HG02840 (cell line): Measurements from ENCODE around the gene F11R.
"Not testable (repeated sequence)": the region's sequence is repeated elsewhere in the genome, so short reads cannot be mapped to it uniquely, and the experiment has no call there.

Experiments
- ATAC-seq: cut with Tn5 transposase; IDR thresholded peaks from one replicate; pipeline ENCODE4 v1.9.1; 2021; ENCODE audit warnings: mild to moderate bottlenecking, moderate library complexity, moderate number of reproducible peaks; ENCODE audit not compliant: unreplicated experiment, low FRiP score

F11R gene

DNA sequence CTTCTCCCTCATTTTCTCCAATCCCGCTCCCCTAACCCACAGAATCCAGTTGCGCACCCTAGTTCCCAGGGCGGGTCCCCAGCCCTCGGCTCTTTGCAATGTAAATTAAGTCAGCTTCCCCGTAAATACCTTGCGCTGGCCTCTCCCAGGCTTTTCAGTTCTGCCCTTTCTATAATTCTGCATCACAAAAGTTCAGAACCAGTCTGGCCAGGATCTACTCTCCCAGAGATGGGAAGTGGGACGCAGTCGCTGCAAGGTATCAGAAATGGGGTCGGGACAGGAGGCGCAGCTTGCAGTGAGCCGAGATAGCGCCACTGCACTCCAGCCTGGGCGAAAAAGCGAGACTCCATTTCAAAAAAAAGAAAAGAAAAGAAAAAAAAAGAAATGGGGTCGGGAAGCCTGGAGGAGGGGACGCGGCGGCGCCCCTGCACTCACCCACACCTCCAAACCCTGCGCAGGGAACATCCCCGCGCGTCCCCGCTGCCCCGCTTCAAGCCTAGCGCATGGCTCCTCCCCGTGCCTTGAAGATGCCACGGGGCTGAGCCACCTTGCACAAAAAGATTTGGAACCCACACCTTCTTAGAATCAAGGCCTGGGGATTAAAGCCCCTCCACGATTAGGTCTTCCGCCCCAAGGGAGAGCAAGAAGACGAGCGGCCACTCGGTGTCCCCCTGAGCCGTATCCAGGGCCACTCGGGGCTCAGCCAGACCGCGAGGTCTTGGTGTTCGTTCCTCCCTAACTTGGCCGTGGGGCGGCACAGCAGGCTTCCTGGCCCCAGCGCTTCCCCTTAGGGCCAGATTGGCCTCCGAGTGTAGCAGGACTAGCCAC lies 39.2 kb downstream of the F11R start:
- no peak for ATAC-seq

DNA sequence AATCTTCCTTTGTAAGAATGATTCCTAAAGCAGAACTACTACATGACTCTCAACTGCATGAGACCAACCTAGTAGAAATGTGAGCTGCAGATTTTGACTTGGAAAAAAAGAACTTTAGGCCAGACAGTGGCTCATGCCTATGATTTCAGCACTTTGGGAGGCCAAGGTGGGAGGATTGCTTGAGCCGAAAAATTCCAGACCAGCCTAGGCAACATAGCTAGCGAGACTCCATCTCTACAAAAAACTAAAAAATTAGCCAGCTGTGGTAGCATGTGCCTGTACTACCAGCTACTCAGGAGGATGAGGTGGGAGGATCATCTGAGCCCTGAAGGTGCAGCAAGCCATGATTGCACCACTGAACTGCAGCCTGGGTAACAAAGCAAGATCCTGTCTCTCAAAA lies 41.7 kb downstream of the F11R start:
- no peak for ATAC-seq

DNA sequence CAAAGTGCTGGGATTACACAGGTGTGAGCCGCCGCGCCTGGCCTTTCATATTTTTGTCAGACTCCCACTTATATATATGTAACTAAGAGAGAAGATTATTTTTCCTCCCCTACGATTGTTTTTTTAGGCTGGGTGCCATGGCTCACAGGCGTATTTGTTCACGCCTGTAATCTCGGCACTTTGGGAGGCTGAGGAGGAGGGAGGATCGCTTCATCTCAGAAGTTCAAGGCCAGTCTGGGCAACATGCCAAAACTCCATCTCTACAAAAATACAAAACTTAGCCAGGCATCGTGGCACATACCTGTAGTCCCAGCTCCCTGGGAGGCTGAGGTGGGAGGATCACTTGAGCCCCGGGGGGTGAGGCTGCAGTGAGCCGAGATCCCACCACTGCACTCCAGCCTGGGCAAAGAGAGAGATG lies 42.4 kb downstream of the F11R start:
- no peak for ATAC-seq

DNA sequence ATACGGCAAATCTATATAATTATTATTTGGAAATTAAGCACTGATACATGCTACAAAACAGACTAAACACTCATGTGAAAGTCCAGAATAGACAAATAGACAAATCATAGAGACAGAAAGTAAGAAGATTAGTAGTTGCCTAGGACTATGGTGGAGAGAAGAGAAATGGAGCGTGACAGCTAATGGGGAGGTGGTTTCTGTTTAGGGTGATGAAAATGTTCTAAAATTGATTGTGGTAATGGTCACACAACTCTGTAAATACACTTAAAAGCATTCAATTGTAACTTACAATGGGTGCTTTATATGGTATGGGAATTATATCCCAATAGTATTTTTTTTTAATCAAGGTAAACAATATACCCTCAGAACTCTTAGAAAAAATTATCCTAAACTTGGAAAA lies 45.9 kb downstream of the F11R start:
- ATAC-seq, result no peak

DNA sequence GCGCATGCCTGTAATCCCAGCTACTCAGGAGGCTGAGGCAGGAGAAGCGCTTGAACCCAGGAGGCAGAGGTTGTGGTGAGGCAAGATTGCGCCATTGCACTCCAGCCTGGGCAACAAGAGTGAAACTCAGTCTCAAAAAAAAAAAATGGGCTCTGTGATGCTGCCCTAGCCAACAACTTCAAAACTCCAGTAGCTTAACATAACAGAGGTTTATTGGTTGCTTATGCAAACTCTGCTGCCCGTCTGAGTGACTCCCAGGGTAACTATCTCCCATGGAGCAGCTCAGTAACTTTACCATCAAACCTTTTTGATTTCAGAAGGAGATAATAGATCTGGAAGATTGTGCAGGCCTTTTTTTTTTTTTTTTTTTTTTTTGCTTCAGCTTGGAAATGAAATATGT lies 47.5 kb downstream of the F11R start:
- ATAC-seq, result no peak

DNA sequence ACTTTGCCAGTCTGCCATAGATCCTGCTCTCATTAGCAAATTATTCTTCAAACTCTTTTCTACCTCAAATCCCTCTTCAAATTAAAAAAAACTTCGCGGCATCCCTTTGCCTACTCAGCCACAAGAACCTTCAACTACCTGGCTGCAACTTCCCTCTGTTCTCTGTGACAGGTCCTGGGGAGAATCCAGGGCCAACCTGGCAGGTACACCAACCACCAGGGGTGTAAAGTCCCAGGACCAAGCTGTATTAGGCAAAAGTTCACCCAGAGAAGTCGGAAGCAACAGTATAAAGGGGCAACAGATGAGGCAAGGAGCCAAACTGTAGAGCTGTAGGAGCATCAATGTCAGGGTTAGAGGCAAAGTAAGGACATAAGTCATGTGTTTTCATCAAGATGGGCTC lies 48.0 kb downstream of the F11R start:
- no peak for ATAC-seq

DNA sequence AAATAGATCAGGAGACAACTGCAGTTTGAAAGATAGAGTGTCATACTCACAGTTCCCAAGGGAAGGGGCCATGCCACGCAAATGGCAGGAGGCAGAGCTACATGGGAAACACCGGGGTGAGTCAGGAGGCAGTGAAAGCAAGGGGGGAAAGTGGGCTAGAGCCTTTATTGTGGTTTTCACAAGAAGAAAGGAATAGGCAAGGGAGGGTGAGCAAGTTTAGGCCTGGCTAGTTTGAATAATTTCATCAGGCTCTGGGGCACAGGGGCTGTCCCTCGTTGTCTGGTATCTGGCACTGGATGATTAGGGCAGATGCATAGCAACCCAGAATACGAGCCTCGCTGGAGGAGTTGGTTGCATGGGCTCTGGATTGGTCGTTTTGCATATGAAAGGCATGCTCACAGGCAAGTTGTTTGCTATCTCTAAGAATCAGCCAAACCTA lies 49.3 kb downstream of the F11R start:
- ATAC-seq, result no peak

DNA sequence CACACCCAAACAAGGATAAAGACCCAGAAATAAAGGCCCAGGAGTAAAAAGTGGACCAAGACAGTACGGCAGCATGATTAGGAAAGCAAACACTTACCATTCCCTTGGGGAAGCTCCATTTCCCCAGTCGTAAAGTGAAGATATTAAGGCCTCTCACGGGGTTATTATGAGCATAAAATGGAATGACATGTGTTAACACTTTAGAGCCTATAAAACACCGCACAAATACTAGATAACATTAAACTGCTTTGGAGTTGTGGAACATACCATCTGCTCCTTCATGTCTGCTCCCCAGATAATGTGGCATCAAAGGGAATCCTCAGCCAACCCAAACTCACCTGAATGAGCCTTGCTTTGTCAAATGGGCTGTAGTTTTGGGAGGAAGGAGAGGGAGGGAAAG lies 57.4 kb downstream of the F11R start:
- no peak for ATAC-seq

DNA sequence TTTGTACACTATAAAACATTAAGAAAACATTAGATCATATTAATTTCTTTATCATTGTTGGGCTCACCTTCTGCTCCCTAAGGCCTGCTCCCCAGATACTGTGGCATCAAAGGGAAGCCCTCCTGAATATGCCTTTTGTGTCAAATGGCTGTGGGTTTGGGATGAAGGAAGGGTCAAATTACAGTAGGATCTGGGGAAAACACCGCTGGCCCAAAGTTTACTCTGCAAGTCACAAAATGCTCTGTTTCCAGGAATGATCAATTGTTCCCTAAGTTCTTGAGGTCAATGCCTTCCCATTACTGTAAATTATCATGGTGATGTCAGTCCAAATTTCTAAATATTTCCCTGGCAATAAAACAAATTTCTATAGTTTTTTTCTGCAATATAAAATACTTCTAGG lies 59.5 kb downstream of the F11R start:
- no peak for ATAC-seq

DNA sequence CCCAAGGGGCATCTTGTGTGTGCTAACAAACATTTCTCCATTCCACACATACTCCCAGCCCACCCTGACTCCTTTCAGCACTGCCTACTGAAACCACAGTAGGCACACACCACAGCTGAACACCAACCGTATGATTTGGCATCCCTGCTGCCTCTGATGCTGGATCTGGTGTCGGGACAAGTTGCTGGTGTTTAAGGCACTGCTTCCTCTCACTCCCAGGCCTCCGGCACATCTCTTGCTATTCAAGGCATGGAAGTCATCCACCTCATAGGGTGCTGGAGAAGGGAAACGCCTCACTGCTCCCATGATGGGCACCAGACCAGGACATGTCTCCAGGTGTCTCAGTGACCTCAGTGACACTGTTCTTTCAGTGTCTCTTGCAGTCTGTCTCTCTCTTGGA lies 64.0 kb downstream of the F11R start:
- no peak for ATAC-seq

DNA sequence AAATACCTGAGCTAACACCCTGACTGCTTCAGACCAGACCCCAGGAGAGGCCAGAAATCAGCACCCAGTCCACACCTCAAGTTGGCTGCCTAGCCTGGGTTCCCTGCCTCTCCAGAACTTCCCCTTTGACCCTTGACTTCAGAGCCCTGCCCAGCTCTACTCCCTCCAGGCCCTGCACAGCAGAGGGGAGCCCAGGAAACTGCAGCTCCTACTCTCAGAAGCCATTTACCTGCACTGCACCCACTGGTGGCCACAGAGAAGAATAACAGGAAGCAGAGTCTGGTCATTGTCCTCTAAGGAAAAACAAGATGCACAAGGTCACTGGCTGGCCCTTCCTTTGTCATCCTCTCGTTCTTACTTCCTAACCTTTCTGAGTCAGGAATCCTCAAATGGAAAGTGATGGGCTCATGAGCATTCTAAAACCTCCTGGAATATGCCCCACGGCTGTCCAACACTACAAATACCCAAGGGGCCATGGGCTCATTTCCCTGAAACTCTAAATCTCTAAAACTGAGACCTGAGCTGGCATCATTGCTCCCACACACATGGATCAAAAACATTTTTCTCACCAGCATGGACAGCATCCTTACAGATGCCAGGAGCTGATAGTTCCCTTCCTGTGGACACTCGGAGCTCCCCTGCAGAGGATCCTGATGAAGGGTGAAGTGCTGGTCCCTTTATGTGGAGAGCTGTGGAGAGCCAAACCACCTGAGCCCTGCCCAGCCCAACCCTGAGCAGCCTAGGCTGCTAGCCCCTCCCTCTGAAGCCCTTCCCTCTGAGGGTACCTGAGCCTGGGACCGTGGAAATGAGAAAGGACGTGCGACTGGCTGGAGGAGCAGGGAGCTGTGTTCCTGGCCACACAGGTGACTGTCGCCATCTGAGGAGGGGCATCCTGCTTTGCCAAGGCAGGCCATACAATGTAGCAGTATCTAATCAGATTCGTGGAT lies 66.5 kb downstream of the F11R start, which contains the start of gene ITLN2:
ITLN2 (minus strand) TSS at position 652 of the 947 bp plus-strand sequence; CDS start at position 584, 68 bp downstream.
- ATAC-seq, result no peak

DNA sequence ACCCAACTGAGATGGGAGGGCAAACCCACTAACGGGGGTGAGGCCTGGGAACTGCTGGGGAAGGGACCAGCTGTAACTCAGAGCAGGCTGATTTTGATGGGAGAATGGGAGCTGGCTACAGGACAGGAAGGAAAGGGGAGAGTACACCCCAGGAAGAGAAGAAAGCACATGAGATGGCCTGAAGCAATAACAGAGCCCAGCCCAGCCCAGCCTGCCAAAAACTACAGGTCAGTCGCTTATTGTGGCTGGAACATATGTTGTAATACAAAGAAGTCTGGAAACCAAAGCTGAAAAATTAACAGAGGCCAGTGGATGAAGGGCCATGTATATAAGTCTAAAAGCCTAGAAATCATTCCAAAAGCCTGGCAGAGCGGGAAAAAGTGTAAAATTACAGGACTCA lies 67.9 kb downstream of the F11R start:
- no peak for ATAC-seq

DNA sequence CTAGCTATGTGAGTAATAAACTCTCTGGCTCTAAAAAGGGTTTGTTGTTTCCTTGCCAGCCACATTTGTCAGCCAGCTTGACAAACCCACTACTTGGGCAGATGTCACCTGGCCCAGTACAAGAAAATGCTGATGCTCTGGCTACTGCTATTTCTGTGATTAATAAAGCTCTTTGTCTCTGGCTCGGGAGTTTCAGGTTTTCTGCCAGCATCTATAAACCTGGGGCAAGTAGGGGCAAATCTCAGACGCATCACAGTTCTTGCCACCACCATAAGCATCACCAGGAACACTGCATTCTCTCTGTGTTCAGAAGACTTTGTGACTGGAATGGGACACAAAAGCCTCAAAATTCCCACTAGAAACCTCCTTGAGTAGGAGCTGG lies 68.8 kb downstream of the F11R start:
- no peak for ATAC-seq

DNA sequence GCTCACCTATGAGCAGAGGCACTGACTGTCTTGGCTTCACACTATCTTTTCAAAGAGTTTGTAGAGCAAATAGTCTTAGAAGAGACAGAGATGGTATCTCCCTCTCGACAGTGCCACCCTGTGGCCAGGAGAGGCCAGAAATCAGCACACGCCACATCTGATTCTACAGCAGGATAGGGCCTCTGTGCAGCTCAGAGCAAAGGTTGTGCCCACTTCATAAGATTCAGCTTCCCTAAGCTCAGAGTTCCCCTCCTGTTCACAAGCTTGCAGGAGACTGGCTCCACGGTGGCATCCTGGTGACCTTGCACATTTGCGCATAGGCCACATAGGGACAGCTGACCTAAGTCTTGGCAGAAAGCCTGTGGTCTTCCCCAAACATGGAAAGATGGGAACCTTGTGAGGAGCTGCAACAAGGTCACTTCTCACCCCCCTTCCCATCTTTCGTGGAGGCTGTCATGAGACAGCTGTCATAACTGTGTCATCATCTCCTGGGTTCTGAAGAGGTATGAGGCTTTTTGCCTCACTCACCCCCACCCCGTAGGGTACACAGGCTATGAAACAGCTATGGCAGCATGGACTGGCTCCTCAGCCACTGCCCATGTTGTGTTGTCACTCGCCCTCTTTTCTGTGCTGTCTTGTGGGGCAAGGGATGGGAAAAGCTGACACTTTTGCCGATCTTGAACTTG lies 69.4 kb downstream of the F11R start:
- ATAC-seq, result no peak

DNA sequence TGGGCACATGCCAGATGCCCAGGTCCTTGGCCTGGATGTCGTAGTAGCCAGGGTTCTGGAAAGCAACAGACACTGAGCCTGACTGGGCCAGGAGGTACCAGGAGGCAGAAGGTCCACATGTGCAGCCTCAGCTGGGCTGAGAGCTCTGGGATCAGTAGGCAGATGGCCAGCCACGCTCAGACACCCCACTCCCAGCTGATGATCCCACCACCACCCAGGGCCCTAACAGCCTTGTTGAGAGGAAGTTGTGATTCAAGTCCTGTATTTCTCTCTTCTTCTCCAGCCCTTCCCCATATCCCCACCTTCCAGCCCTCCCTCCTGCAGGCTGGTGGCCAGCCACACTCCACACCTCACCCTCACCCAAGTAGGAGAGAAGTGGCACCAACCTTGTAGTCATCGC lies 70.3 kb downstream of the F11R start:
- ATAC-seq, result no peak

DNA sequence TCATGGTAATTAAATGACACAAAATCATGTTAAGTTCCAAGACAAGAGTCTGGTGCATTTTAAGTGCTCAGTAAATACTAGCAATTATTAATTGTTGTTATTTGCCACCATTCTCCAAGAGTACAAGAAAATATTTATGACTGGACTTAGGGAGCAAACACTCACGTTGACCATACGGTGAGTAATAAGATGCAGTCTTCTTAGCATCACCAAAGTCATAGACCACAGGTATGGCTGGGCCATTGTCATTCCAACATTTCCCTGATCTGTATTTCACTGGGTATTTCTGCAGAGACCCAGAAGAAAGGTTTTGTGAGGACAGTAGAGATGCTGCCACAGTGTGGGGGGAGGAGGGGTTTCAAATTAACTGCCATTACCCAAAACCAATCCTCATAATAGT lies 71.1 kb downstream of the F11R start:
- ATAC-seq, result no peak

DNA sequence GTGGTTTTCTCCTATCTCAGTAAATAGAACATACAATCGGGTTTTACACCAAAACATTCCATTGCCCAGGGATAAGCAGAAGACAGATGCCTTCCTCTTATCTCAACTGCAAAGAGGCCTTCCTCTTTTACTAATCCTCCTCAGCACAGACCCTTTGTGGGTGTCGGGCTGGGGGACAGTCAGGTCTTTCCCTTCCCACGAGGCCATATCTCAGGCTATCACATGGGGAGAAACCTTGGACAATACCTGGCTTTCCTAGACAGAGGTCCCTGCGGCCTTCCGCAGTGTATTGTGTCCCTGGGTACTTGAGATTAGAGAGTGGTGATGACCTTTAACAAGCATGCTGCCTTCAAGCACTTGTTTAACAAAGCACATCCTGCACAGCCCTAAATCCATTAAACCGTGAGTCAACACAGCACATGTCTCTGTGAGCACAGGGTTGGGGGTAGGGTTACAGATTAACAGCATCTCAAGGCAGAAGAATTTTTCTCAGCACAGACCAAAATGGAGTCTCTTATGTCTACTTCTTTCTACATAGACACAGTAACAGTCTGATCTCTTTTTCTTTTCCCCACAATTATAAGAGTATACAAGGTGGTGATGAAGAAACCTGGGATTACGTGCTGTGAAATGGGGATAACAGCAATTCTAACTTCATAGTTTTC lies 71.6 kb downstream of the F11R start:
- not testable (repeated sequence) for ATAC-seq

DNA sequence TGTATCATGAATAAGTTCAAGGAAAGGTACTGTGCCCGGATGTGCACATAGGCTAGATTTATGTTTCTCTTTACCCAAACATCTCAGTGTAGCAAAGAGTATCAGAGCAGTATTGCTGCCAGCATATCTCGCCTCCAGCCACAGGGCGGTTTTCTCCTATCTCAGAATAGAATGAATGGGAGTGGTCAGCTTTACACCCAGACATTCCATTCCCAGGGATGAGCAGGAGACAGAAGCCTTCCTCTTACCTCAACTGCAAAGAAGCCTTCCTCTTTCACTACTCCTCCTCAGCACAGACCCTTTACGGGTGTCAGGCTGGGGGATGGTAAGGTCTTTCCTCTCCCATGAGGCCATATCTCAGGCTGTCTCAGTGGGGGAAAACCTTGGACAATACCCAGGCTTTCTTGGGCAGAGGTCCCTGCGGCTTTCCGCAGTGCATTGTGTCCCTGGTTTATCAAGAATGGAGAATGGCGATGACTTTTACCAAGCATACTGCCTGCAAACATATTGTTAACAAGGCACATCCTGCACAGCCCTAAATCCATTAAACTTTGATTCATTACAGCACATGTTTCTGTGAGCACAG lies 73.7 kb downstream of the F11R start:
- ATAC-seq, result not testable (repeated sequence)

DNA sequence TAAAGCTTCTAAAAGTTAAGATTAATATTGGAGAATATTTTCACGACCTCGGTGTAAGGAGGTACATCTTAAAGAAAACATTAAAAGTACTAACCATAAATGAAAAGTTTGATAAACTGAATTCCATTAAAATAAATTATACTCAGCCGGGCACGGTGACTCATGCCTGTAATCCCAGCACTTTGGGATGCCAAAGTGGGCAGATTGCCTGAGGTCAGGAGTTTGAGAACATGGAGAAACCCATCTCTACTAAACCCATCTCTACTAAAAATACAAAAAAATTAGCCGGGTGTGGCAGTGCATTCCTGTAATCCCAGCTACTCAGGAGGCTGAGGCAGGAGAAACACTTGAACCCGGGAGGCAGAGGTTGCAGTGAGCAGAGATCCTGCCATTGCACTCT lies 75.1 kb downstream of the F11R start:
- ATAC-seq, result not testable (repeated sequence)
